Activated naive CD8-positive, alpha-beta T cell (primary cell): Measurements from ENCODE around the gene TRPM5.

Experiments
- H3K27ac Mint-ChIP-seq: one replicate; pipeline ENCODE4 v1.8.0; 2021; ENCODE audit warnings: mixed read lengths
- H3K27me3 Mint-ChIP-seq: one replicate; pipeline ENCODE4 v1.8.0; 2021; ENCODE audit warnings: mixed read lengths
- H3K36me3 Mint-ChIP-seq: one replicate; pipeline ENCODE4 v1.8.0; 2021; ENCODE audit warnings: mixed read lengths
- H3K4me1 Mint-ChIP-seq: one replicate; pipeline ENCODE4 v1.8.0; 2021; ENCODE audit warnings: low read depth, mixed read lengths
- H3K4me3 Mint-ChIP-seq: one replicate; pipeline ENCODE4 v1.8.0; 2021; ENCODE audit warnings: mild to moderate bottlenecking, mixed read lengths
- H3K9me3 Mint-ChIP-seq: one replicate; pipeline ENCODE4 v1.8.0; 2021; ENCODE audit warnings: low read depth, mixed read lengths

Gene TRPM5

DNA sequence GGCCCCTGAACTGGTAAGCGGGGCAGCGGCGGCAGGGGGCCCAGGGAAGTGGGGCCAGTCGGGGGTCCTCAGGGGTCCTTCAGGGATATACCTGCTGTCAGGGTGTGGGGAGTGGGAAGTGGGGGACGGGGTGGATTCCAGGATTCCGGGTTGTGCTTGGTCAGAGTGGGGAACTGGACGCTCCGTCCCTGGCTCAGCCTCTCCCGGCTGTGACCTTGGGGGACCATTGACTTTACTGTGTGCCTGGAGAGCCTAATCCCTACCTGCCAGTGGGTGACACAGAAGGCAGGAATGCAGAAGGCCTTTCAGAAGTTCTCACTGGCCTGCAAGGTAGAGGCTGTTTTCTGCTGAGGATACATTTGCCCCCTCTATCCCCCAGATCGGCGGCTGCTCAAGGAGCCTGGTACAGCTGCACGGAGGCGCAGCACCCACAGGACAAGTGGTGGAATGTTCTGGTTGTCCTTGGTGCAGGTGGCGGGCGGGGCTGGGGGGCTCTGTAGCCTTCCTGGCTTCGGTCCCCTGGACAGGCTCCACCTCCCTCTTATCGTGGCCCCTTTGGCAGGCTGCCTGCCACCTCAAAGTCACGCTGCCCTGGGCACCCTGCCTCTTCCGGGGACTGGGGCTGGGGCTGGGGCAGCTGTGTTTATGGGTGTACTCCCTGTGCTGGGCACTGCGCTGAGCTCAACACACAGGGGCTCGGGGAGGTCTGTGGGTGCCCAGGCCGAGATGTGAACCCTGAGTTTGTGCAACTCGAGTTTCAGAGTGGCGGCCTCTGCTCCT is 18.9 kb upstream of the TRPM5 start:
- no peaks in the 10 kb centered on the region for H3K9me3 Mint-ChIP-seq
- H3K4me3 Mint-ChIP-seq: no peak overlapping the region
- peaks cover 65% of the 10 kb centered on the region for H3K4me1 Mint-ChIP-seq
- no peaks in the 10 kb centered on the region for H3K36me3 Mint-ChIP-seq
- no peak overlapping the region for H3K27ac Mint-ChIP-seq
- H3K27me3 Mint-ChIP-seq: no peaks in the 10 kb centered on the region

DNA sequence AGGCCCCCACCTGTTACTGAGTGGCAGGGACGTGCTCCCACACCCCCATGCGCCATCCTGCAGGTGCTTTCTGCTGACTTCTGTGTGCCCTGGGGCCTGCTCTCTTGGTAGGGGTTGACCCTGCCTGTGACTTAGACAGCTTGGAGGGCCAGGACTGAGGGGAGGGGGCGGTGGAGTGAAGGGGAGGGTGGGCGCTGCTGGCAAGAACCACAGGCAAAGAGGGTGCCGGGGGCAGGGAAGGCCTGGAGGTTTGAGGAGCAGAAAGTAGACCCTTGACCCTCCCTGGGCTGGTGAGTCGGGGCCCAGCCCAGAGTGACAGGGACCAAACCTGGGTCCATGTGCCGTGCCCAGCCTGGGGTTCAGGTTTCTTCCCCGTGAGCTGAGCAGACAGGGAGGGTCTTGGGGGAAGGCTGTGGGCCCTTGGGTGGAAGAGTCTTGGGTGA is 18.2 kb upstream of the TRPM5 start:
- Mint-ChIP-seq H3K27me3 (no peaks in the 10 kb centered on the region), H3K27ac (no peak overlapping the region), H3K9me3 (no peaks in the 10 kb centered on the region), H3K4me3 (no peak overlapping the region), H3K4me1 (peaks cover 61% of the 10 kb centered on the region), H3K36me3 (no peaks in the 10 kb centered on the region)

DNA sequence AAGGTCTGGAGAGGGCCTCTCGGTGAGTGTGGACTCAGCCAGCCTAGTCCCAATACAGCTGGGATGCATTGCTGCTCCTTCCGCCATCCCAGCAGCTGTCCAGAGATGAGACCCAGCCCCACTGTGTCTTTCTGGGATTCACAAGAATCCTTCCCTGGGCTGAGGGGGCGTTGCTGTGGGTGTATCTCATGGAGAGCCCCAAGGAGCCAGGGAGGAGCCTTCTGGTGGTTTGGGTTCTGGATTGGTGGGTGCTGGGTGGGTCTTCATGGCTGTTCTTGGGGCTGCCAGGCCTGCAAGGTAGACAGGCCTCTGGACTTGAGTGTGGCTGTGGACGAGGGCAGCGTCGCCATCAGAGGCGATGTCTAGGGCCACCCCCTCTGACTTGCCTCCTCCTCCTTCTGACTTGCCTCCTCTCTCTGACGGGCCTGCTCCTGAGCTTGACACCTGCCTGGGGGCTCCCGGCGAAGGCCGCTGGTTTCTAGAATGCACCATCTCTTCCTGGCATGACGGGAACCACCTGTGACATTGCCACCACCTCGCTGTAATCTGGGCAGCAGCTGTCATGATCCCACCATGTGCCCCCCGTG is 17.7 kb upstream of the TRPM5 start:
- H3K9me3 Mint-ChIP-seq: no peaks in the 10 kb centered on the region
- no peak overlapping the region for H3K4me3 Mint-ChIP-seq
- H3K36me3 Mint-ChIP-seq: no peaks in the 10 kb centered on the region
- H3K27ac Mint-ChIP-seq: no peak overlapping the region
- no peaks in the 10 kb centered on the region for H3K27me3 Mint-ChIP-seq
- peaks cover 58% of the 10 kb centered on the region for H3K4me1 Mint-ChIP-seq

DNA sequence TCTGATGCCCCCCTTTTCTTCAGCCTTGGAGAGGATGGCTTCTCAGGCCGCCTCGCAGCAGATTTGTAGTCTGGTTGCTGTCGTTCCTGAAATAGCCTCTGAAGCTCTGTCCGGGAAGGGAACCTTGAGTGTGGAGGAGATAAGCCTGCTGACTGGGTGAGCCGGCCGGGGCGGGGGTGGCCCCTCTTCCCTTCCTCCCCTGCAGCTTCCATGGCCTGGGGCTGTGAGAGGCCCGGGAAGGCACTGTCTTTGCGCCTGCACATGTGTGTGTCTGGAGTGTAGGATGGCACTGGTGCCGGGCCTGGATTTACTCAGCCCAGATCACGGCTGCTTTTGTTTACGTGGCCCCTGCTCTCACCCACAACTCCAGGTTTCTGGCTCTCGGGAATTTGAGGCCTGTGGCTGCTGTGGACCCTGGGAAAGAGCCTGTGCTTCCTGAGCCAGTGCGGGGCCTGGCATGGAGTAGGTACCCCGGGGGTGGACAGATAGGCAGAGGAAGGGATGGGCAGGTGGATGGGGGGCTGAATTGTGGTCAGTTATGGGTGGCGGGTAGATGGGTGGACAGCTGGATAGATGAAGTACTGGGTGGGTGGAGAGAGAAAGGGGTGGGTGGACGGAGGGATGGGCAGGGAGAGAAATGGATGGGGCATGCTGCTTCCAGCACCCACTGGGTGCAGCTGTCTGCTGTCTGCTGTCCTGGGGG is 17.1 kb upstream of the TRPM5 start:
- no peak overlapping the region for H3K27ac Mint-ChIP-seq
- no peaks in the 10 kb centered on the region for H3K9me3 Mint-ChIP-seq
- no peaks in the 10 kb centered on the region for H3K27me3 Mint-ChIP-seq
- H3K4me3 Mint-ChIP-seq: no peak overlapping the region
- no peaks in the 10 kb centered on the region for H3K36me3 Mint-ChIP-seq
- peaks cover 52% of the 10 kb centered on the region for H3K4me1 Mint-ChIP-seq

DNA sequence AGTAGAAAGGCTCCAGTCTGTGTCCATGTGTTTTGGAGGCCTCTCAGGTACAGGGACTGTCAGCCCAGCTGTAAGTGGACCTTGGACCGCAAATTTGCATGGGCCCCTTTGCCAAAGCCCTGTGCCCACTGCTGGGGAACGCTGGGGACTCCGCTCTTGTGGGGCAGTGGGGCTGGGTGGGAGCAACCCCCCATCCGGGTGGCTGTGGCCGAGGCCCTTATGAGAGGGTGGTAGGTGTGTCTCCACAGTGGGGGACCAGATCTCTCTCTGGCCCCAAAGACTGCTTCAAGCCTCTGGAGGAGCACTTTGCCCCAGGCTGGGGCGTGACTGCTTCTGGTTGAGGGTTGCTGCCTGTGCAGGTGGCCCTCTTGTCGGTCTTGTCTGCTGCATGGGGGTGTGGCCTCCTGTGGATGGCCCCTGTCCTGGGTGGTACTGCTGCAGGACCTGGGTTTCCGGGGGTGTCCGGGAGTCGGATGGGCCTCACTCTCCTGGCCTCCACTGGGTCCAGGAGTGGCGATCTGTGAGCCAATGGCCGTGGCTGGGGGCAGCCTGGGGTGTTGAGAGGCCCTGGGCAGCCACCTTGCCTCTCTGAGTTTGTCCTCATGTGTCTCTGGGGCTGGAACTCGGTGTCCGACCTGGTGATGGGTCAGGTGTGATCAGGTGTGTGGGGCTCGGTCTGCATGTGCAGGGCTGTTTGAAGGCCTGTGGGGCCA is 16.4 kb upstream of the TRPM5 start:
- Mint-ChIP-seq H3K27me3 (no peaks in the 10 kb centered on the region), H3K36me3 (no peaks in the 10 kb centered on the region), H3K27ac (no peak overlapping the region), H3K9me3 (no peaks in the 10 kb centered on the region), H3K4me1 (peaks cover 48% of the 10 kb centered on the region), H3K4me3 (no peak overlapping the region)

DNA sequence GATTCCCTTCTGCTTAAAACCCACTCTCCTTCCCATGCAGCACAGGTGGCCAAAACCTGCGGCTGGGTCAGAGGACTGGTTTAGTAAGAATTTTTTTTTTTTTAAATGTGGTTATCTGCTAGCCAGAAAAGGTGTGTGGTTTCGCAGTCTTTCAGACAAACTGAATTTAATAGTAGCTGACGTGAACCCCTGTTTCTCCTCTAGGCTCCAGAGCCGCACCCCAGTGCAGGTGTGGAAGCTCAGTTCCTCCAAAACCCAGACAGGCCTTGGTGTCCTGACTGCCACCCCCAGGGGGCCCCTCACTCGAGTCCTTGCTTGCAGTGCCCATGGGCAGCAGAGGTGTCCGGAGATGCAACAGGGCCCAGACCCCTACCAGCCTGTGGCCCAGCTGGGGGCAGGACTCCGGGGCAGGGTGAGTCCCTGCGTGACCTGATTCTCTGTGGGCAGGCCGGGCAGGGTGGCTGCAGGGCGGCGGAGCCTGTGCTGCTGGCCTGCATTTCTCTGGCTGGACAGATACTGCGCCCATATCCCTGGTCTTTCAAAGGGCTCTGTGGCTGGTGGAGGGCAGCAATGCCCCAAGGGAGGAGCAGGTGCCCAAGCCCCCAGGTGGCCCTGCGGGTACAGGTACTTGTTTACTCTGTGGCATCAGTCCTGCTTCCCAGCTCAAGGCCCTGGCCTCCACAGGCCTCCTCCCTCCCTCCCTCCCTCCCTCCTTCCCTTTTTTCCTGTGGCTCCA is 15.7 kb upstream of the TRPM5 start:
- Mint-ChIP-seq H3K36me3 (no peaks in the 10 kb centered on the region), H3K27ac (no peak overlapping the region), H3K4me3 (no peak overlapping the region), H3K27me3 (no peaks in the 10 kb centered on the region), H3K9me3 (no peaks in the 10 kb centered on the region), H3K4me1 (peaks cover 47% of the 10 kb centered on the region)

DNA sequence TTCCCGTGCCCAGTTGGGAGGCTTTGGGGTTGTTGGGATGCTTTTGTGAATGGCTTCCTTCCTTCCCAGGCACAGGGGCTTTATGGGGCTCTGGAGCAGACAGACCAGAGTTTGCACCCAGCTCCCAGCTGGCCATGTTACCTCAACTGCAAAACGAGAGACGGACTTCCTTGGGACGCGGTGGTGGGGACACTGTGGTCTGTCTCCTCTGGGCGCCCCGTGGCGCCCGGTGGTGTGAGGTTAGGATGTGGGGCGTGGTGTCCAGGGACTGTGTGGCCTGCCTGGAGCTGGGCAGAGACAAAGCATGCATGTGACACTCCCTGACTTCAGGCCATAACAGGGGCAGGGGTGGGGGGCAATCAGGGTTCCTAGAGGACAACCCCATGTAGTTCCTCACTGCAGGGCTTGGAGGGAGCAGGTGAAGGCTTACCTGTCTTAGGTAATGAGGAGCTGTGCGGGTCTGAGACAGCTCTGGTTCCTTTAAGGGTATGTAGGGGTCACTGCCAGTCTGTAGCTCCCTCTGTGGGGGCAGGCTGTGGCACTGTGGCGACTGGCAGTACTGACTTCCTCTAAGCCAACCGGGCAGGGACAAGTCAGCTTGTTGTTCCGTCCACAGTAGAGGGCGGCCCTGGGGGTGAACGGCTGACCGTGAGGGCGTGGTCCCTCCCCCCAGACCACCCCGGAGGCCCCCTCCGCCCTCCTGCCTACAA is 14.9 kb upstream of the TRPM5 start:
- Mint-ChIP-seq H3K36me3 (no peaks in the 10 kb centered on the region), H3K27ac (no peak overlapping the region)

DNA sequence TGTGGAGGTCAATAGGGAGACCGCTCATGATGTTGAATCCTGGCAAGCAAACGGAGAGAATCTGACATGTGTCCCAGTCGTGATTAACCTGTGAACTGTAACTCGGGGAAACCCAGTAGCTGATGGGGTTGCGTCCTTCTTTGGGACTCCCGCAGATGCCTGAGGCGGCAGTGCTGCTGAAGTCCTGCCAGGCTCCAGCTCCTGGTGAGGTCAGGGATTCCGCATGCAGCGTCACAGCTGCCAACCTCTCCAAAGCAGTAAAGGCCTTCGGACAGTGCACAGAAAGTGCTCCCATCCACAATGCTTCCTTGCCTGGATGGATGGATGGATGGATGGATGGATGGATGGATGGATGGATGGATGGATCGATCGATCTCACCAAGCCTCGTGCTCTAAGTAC is 14.0 kb upstream of the TRPM5 start:
- H3K36me3 Mint-ChIP-seq: no peaks in the 10 kb centered on the region
- H3K27ac Mint-ChIP-seq: no peak overlapping the region
- H3K4me3 Mint-ChIP-seq: no peak overlapping the region
- H3K9me3 Mint-ChIP-seq: no peaks in the 10 kb centered on the region
- H3K4me1 Mint-ChIP-seq: peaks cover 36% of the 10 kb centered on the region
- no peaks in the 10 kb centered on the region for H3K27me3 Mint-ChIP-seq

More for the DNA sequence above, 14.9 kb upstream of the TRPM5 start:
- Mint-ChIP-seq H3K27me3 (no peaks in the 10 kb centered on the region), H3K9me3 (no peaks in the 10 kb centered on the region), H3K4me3 (no peak overlapping the region), H3K4me1 (peaks cover 42% of the 10 kb centered on the region)

DNA sequence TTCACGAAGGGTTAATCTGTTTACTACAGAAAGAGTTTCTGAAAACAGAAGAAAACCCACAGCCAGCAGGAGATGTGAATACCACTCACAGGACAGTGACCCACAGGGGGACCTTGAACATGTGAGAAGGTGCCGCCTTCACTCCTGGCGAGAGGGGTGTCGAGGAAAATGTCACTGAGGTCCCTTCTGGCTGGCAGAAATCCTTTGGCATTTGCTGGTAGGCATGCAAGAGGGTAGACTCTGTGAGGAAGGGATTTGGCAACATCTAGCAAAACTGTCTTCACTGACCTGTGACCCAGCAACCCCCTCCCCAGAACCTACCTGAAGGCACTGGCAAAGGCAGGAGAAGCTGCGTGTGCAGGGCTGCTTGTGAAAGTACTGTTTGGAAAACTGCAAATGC is 9.1 kb upstream of the TRPM5 start:
- Mint-ChIP-seq H3K4me3 (no peak overlapping the region), H3K4me1 (peaks cover 6% of the 10 kb centered on the region), H3K27me3 (no peaks in the 10 kb centered on the region), H3K9me3 (no peaks in the 10 kb centered on the region), H3K27ac (no peak overlapping the region), H3K36me3 (no peaks in the 10 kb centered on the region)

DNA sequence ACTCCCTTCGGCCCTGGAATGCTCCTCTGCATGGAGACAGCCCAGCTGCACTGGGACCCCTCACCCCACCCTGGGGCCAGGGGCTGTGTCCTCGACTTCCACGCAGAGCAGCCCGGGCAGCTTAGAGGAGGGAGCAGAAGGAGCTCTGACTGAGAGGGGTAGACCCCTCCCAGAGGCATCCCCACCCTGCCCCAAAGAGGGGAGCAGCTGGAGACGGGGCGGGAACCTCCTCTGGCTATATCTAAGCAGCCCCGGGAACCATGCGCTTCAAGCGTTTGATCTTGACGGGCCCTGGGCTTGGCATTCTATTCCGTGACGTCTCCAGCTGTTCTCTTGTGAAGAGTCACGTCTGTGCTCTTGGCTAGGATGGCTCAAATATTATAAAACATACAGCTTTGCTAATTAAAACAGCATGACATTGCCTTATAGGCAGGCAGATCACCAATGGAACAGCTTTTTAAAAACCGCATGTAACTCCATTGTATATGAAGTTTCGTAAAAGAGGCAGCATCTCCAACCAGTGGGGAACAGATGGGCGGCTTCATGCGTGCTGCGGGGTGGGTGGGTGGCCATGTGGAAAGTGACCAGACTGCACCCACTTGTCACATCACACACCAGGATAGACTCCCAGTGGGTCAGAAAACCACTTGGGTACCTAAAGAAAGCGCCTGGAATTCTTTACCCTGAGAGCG is 8.2 kb upstream of the TRPM5 start:
- no peak overlapping the region for H3K4me3 Mint-ChIP-seq
- no peaks in the 10 kb centered on the region for H3K36me3 Mint-ChIP-seq
- peaks cover 13% of the 10 kb centered on the region for H3K4me1 Mint-ChIP-seq
- H3K27me3 Mint-ChIP-seq: no peaks in the 10 kb centered on the region
- H3K27ac Mint-ChIP-seq: no peak overlapping the region
- H3K9me3 Mint-ChIP-seq: no peaks in the 10 kb centered on the region

DNA sequence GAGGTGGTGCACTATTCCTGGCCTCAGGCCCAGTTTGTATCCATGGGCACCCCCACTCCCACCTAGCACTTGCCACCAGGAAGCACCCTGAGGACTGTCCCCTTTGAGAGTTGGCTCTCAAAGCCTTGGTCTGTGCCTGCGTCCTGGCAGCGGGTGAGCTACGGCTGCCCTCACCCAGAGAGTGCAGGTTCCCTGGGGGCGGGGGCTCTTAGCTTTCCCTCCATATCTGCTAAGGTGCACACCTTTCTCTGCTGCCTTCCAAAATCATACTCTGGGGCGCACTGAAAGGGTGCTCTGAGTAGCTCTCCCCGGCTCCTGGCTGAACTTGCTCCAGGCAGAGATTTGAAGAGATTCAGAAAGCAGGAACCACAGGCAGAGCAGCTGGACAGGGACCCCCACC is 7.6 kb upstream of the TRPM5 start:
- Mint-ChIP-seq H3K9me3 (no peaks in the 10 kb centered on the region), H3K27ac (no peak overlapping the region), H3K4me3 (no peak overlapping the region)

DNA sequence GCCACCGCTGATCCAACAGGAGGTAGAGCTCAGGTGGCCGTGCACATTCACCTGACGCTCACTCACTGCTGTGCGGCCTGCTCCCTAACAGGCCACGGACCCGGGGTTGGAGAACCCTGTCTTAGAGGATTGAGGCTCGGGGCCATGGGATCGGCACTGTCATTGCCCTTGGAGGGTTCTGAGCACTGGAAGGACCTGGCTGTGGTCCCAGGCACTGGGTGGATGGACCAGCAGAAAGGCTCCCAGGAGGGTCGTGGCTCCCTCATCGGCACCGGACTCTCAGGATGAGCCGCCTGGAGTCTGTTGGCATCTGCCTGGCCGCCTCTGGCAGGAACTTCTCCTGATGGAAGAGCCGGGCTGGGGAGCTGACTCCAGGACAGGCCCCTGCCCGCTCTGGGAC is 7.0 kb upstream of the TRPM5 start:
- no peaks in the 10 kb centered on the region for H3K27me3 Mint-ChIP-seq
- no peaks in the 10 kb centered on the region for H3K9me3 Mint-ChIP-seq
- no peaks in the 10 kb centered on the region for H3K36me3 Mint-ChIP-seq
- peaks cover 21% of the 10 kb centered on the region for H3K4me1 Mint-ChIP-seq
- no peak overlapping the region for H3K27ac Mint-ChIP-seq
- H3K4me3 Mint-ChIP-seq: no peak overlapping the region

More for the DNA sequence above, 7.6 kb upstream of the TRPM5 start:
- no peaks in the 10 kb centered on the region for H3K27me3 Mint-ChIP-seq
- H3K4me1 Mint-ChIP-seq: peaks cover 16% of the 10 kb centered on the region
- H3K36me3 Mint-ChIP-seq: no peaks in the 10 kb centered on the region

DNA sequence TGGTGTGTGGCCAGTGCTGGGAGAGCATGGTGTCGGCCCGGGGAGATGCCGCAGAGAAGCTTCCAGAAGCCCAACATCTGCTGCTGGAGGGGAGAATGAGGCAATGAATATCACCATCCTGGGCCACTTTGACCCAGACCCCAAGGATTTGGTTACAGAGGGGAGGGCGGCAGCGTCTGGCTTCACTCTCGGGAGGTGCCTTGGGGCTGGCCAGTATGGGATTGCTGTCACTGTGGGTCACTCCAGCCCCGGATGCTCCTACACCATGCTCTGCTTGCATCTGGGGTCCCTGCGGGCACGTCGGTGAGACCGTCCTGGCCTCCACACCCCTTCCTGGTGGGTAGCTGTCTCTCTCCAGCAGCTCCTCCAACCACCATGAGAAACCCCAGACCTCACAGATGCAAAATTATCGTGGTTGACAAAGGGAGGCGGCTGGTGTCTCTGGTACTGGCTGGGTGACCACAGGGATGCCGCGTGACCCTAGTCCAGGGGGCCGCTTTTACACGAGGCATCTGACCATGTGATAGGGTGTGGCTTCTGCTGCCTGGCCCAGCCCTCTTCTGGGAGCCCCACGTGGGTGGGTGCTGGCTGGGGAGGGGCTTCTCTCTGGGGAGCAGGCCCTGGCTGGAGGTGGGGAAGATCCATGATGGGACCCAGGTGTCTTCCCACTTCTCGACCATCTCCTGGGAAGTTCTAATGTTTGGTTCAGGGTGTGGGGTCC is 6.2 kb upstream of the TRPM5 start:
- no peak overlapping the region for H3K27ac Mint-ChIP-seq
- H3K36me3 Mint-ChIP-seq: no peaks in the 10 kb centered on the region
- no peak overlapping the region for H3K4me3 Mint-ChIP-seq
- peaks cover 24% of the 10 kb centered on the region for H3K4me1 Mint-ChIP-seq
- H3K9me3 Mint-ChIP-seq: no peaks in the 10 kb centered on the region
- H3K27me3 Mint-ChIP-seq: no peaks in the 10 kb centered on the region
